HCT116 (cell line): ENCODE data around the gene MACIR. TPM values are rescaled to one million over a fixed set of nuclear protein-coding genes. Genes with fewer than 3 reads are reported as not detected.

Experiments used
- ATAC-seq: fragments of 200-7000 bp; cut with Tn5 transposase; 2 replicates; pipeline ENCODE4 v1.9.1; 2020; ENCODE audit warnings: mild to moderate bottlenecking, moderate library complexity
- BruUV-seq: library from RNA; stranded (reverse); fragments of 400-500 nt; replicated peaks from 2 replicates; lab custom pipeline; 2021; lab: Mats Ljungman, UMichigan
- CTCF ChIA-PET: fragments of 300-600 bp; sonication (Branson Sonifier 250); formaldehyde crosslinking; loops from one replicate; lab custom pipeline; 2021; ENCODE audit warnings: antibody characterized with exemption; lab: Charles Lee
- POLR2A ChIA-PET: fragments of 300-600, 350-600 bp; sonication (Branson Sonifier 250); formaldehyde crosslinking; loops from one replicate; lab custom pipeline; 2021; ENCODE audit warnings: antibody characterized with exemption; lab: Charles Lee
- RAD21 ChIA-PET, 2 experiments: fragments of 300-600 bp; sonication (Branson Sonifier 250); formaldehyde crosslinking; loops; one replicate each; lab custom pipeline; 2023; ENCODE audit warnings: low total read pairs in 2 of 2; ENCODE audit not compliant: uncharacterized antibody in 2 of 2, unreplicated experiment in 2 of 2, low non-redundant PET in 1 of 2; lab: Charles Lee
- DNase-seq: peaks from one replicate; pipeline ENCODE4 v3.0.0-alpha.2; 2010; ENCODE audit warnings: low read depth, low spot score
- H2AFZ ChIP-seq: fragments of 200-600 bp; shearing (Covaris generic), sonication (generic); 2 replicates; pipeline ENCODE4 v1.6.1; 2017; ENCODE audit warnings: low read depth, mixed run types, mixed read lengths, antibody characterized with exemption, low read length; ENCODE audit not compliant: poor library complexity, severe bottlenecking
- H3K27ac ChIP-seq: 2 replicates; pipeline ENCODE4 v1.5.1; 2012; ENCODE audit warnings: low read depth, low read length
- H3K27me3 ChIP-seq: fragments of 200-600 bp; sonication (generic); 2 replicates; pipeline ENCODE4 v1.6.1; 2016; ENCODE audit warnings: mixed run types, low read length, mixed read lengths; ENCODE audit not compliant: insufficient read depth
- H3K36me3 ChIP-seq, 2 experiments: fragments of 200-500 bp in 1 of 2; fragments of 200-600 bp in 1 of 2; sonication (Bioruptor generic) in 1 of 2; sonication (generic) in 1 of 2; 2 replicates each; pipeline versions ENCODE4 v1.5.1 to v1.6.1; 2014 to 2016; ENCODE audit warnings: low read length in 2 of 2, inconsistent platforms in 1 of 2, mixed read lengths in 1 of 2, mixed run types in 1 of 2; ENCODE audit not compliant: insufficient read depth in 2 of 2, control insufficient read depth in 1 of 2
- H3K4me1 ChIP-seq, 2 experiments: fragments of 200-600 bp in 1 of 2; sonication (generic) in 1 of 2; 2 replicates each; pipeline versions ENCODE4 v1.5.1 to v1.6.1; 2012 to 2017; ENCODE audit warnings: low read length in 2 of 2, inconsistent platforms in 1 of 2, mild to moderate bottlenecking in 1 of 2, mixed read lengths in 1 of 2, mixed run types in 1 of 2, moderate library complexity in 1 of 2; ENCODE audit not compliant: insufficient read depth in 2 of 2, control insufficient read depth in 1 of 2
- H3K4me2 ChIP-seq: fragments of 200-600 bp; sonication (generic); 2 replicates; pipeline ENCODE4 v1.6.1; 2017; ENCODE audit warnings: mixed run types, low read length, mixed read lengths
- H3K4me3 ChIP-seq, 2 experiments: fragments of 200-600 bp in 1 of 2; sonication (generic) in 1 of 2; replicated peaks in 1 of 2; 2 replicates each; pipeline ENCODE4 v1.5.1; 2011 to 2016; ENCODE audit warnings: low read length in 2 of 2, control low read depth in 1 of 2, low read depth in 1 of 2, mild to moderate bottlenecking in 1 of 2, mixed read lengths in 1 of 2, mixed run types in 1 of 2
- H3K79me2 ChIP-seq: fragments of 200-600 bp; sonication (generic); 2 replicates; pipeline ENCODE4 v1.6.1; 2017; ENCODE audit warnings: mild to moderate bottlenecking, mixed run types, low read length, moderate library complexity, mixed read lengths; ENCODE audit not compliant: insufficient read depth
- H3K9ac ChIP-seq: fragments of 200-600 bp; sonication (generic); 2 replicates; pipeline ENCODE4 v1.6.1; 2016; ENCODE audit warnings: low read length, mixed read lengths
- H3K9me2 ChIP-seq: fragments of 200-600 bp; sonication (generic), shearing (Covaris generic); 2 replicates; pipeline ENCODE4 v1.6.1; 2017; ENCODE audit warnings: mixed run types, mild to moderate bottlenecking, moderate library complexity; ENCODE audit not compliant: insufficient read depth
- H3K9me3 ChIP-seq, 2 experiments: fragments of 200-500 bp in 1 of 2; fragments of 200-600 bp in 1 of 2; sonication (Bioruptor generic) in 1 of 2; sonication (generic) in 1 of 2; 2 replicates each; pipeline ENCODE4 v1.6.1; 2014 to 2017; ENCODE audit warnings: low read length in 2 of 2, mixed read lengths in 2 of 2, inconsistent platforms in 1 of 2, low read depth in 1 of 2, mild to moderate bottlenecking in 1 of 2, mixed run types in 1 of 2, moderate library complexity in 1 of 2; ENCODE audit not compliant: control insufficient read depth in 1 of 2, insufficient read depth in 1 of 2
- H4K20me1 ChIP-seq: fragments of 200-600 bp; sonication (generic), shearing (Covaris generic); 2 replicates; pipeline ENCODE4 v1.6.1; 2017; ENCODE audit warnings: mixed run types, mild to moderate bottlenecking, moderate library complexity; ENCODE audit not compliant: insufficient read depth
- CTCF ChIP-seq, 3 experiments: fragments of 200-600 bp in 1 of 3; sonication (generic) in 1 of 3; IDR thresholded peaks in 2 of 3; conservative IDR thresholded peaks in 1 of 3; 2 replicates each; pipeline ENCODE4 v1.5.1; 2012 to 2017; ENCODE audit warnings: low read depth in 2 of 3, low read length in 2 of 3, antibody characterized with exemption in 1 of 3, borderline replicate concordance in 1 of 3, control low read depth in 1 of 3, mild to moderate bottlenecking in 1 of 3, mixed read lengths in 1 of 3, mixed run types in 1 of 3, moderate library complexity in 1 of 3; ENCODE audit not compliant: insufficient read depth in 1 of 3
- POLR2AphosphoS5 ChIP-seq: IDR thresholded peaks from 2 replicates; pipeline ENCODE4 v1.6.1; 2011; ENCODE audit warnings: mild to moderate bottlenecking, low read depth, low read length, moderate library complexity
- SIN3A ChIP-seq: IDR thresholded peaks from 2 replicates; pipeline ENCODE4 v1.6.1; 2012; ENCODE audit warnings: low read depth
- ZBTB33 ChIP-seq: IDR thresholded peaks from 2 replicates; pipeline ENCODE4 v1.6.1; 2011; ENCODE audit warnings: mild to moderate bottlenecking, low read length, moderate library complexity; ENCODE audit not compliant: insufficient replicate concordance; ENCODE audit errors: extremely low read depth
- intact Hi-C: fragments of 100-400 bp; cut with micrococcal nuclease; formaldehyde crosslinking; loops from 2 replicates; pipeline ENCODE4 v1.10.0; 2022
- total RNA-seq: library from RNA; stranded (reverse); gene quantifications from one replicate; pipeline ENCODE4 v1.2.1, GENCODE V29; 2021; ENCODE audit not compliant: unreplicated experiment

The MACIR gene
- total RNA-seq, 1 experiment from 2014 or later, result 10.4 TPM

GRCh38 chr5:103237778-103238177, 20.8 kb upstream of the MACIR start:
- intact Hi-C loops, result no loop called here
- no peaks in the 10 kb centered on the region for H3K27me3 ChIP-seq
- no peaks in the 10 kb centered on the region for H3K9me2 ChIP-seq
- H3K4me1 ChIP-seq, result no peaks in the 10 kb centered on the region
- H3K79me2 ChIP-seq, result no peaks in the 10 kb centered on the region
- no peaks in the 10 kb centered on the region for H4K20me1 ChIP-seq
- no peak overlapping the region for H3K4me2 ChIP-seq
- CTCF ChIA-PET, result no interaction called here
- DNase-seq, result no peak
- no peak overlapping the region for H3K9ac ChIP-seq
- TF ChIP-seq CTCF (IDR thresholded peaks at IDR 0.05 in 2 of 3, conservative IDR thresholded peaks at IDR 0.05 in 1 of 3; ENCODE audit: borderline replicate concordance in 1 of 3, insufficient read depth in 1 of 3, low read depth in 2 of 3, low read length in 2 of 3) (no peak), POLR2AphosphoS5 (no peak), SIN3A (no peak), ZBTB33 (no peak)
- TF ChIP-seq, all 23 proteins: peak for 0
- ChIA-PET RAD21 (no interaction called here), POLR2A (no interaction called here)
- H3K9me3 ChIP-seq, result 0 out of 4 replicates have a peak, but pooled peaks cover 0 to 3% of the 10 kb centered on the region in 2 experiments
- no peak overlapping the region for H3K27ac ChIP-seq
- H3K36me3 ChIP-seq, result no peaks in the 10 kb centered on the region
- H2AFZ ChIP-seq, result no peak overlapping the region
- no peak for ATAC-seq
- no TSS peak for BruUV-seq
- no peak overlapping the region for H3K4me3 ChIP-seq
